SH-SY5Y (cell line): ENCODE data around the gene DDAH2.

Source experiments
- GATA2 ChIP-seq: IDR thresholded peaks from 2 replicates; pipeline ENCODE4 v1.6.1; 2011; ENCODE audit warnings: mild to moderate bottlenecking, low read depth, low read length
- GATA3 ChIP-seq: IDR thresholded peaks from 2 replicates; pipeline ENCODE4 v1.6.1; 2011; ENCODE audit warnings: low read depth, mild to moderate bottlenecking, low read length, moderate library complexity

DNA sequence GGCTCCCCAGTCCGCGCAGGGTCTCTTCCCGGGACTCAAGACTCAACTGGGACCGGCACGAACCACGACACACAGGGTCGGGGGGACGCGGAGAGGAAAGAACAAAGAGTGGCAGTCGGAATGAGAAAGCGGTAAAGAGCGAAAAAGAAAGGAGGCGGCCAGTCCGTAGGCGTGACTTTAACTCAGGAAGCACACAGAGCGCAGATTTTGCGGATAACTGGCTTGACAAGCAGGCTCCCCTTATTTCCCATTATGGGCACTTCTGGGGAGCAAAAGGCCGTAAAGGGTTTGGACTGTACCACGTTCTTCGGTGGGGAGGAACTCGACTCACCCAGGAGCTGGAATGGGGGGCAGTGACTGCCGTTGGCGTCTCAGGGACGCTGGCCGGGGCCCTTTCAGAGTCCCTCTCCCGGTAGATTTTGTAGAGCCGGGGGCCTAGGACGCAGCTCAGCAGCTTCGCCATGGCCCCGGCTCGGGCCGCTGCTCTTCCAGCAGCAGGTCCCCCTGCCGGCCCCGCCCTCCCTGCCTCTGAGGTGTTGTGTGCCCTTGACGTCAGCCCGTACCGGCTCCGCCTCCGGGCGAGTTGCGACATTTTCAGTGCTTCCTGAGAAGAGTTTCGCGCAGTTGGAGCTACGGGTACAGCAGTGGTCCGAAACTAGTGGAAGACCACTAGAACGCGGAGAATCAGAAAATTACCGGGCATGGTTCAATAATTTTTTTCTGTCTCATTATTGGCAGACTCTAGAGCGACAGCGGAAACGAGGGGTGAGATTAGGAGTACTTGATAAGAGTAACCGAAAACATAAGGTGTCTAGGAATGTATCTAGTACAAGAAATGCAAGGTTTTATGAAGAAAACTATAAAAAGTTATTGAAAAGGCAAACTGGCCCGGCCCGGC is 26.0 kb downstream of the DDAH2 start, which contains the start of gene ABHD16A:
- peak; percentile 34; the same call in 1 of the 2 replicates for TF ChIP-seq GATA2
- no peak for TF ChIP-seq GATA3
